ENCODE measurements around the gene IGF2BP2.
"Not testable (repeated sequence)": the region's sequence is repeated elsewhere in the genome, so short reads cannot be mapped to it uniquely, and the experiment has no call there.

IGF2BP2 gene

GRCh38 chr3:185843126-185843525, 18.3 kb upstream of the IGF2BP2 start:
- H3K4me3 ChIP-seq (ENCODE audit: low read depth, low read length) = no peak overlapping the region
- no peak for TF ChIP-seq CTCF (IDR thresholded peaks at IDR 0.05; ENCODE audit: low read depth, low read length)
- no peak for DNase-seq (ENCODE audit: low read depth, low spot score)
- in situ Hi-C loops (cut with HindIII; ENCODE audit: low sequenced_read_pairs) = no loop called here

- H3K4me3 ChIP-seq (ENCODE audit: low read depth, low read length) = no peak overlapping the region
- TF ChIP-seq CTCF (IDR thresholded peaks at IDR 0.05; ENCODE audit: low read depth, low read length) = no peak
- in situ Hi-C loops (cut with HindIII; ENCODE audit: low sequenced_read_pairs) = no loop called here
- no peak for DNase-seq (ENCODE audit: low read depth, low spot score)
Measured at GRCh38 chr3:185842241-185842640, 17.4 kb upstream of the IGF2BP2 start.

GRCh38 chr3:185838417-185838989, 13.7 kb upstream of the IGF2BP2 start:
- in situ Hi-C loops (cut with HindIII; ENCODE audit: low sequenced_read_pairs); DNase-seq (ENCODE audit: low read depth, low spot score); H3K4me3 ChIP-seq (ENCODE audit: low read depth, low read length): not testable (repeated sequence)

- in situ Hi-C loops (cut with HindIII; ENCODE audit: low sequenced_read_pairs) = no loop called here
- DNase-seq (ENCODE audit: low read depth, low spot score) = no peak
Measured at GRCh38 chr3:185837414-185837813, 12.6 kb upstream of the IGF2BP2 start.

GRCh38 chr3:185831990-185832389, 7.1 kb upstream of the IGF2BP2 start:
- in situ Hi-C loops (cut with HindIII; ENCODE audit: low sequenced_read_pairs) = no loop called here
- H3K4me3 ChIP-seq (ENCODE audit: low read depth, low read length) = no peak overlapping the region
- no peak for DNase-seq (ENCODE audit: low read depth, low spot score)
- no peak for TF ChIP-seq CTCF (IDR thresholded peaks at IDR 0.05; ENCODE audit: low read depth, low read length)

More at GRCh38 chr3:185837414-185837813, 12.6 kb upstream of the IGF2BP2 start:
- TF ChIP-seq CTCF (IDR thresholded peaks at IDR 0.05; ENCODE audit: low read depth, low read length) = no peak
- H3K4me3 ChIP-seq (ENCODE audit: low read depth, low read length) = no peak overlapping the region

GRCh38 chr3:185831195-185831594, 6.4 kb upstream of the IGF2BP2 start:
- no peak for DNase-seq (ENCODE audit: low read depth, low spot score)
- H3K4me3 ChIP-seq (ENCODE audit: low read depth, low read length) = no peak overlapping the region
- no peak for TF ChIP-seq CTCF (IDR thresholded peaks at IDR 0.05; ENCODE audit: low read depth, low read length)
- in situ Hi-C loops (cut with HindIII; ENCODE audit: low sequenced_read_pairs) = no loop called here

GRCh38 chr3:185830018-185830797, 5.4 kb upstream of the IGF2BP2 start:
- TF ChIP-seq CTCF (IDR thresholded peaks at IDR 0.05; ENCODE audit: low read depth, low read length) = no peak

More at GRCh38 chr3:185830018-185830797, 5.4 kb upstream of the IGF2BP2 start:
- DNase-seq (ENCODE audit: low read depth, low spot score) = no peak
- H3K4me3 ChIP-seq (ENCODE audit: low read depth, low read length) = no peak overlapping the region
- in situ Hi-C loops (cut with HindIII; ENCODE audit: low sequenced_read_pairs) = no loop called here

Data from astrocyte of the spinal cord (primary cell).